PC-9 (cell line): Measurements from ENCODE around the gene TBCB. TPM values are rescaled to one million over a fixed set of nuclear protein-coding genes. Genes with fewer than 3 reads are reported as not detected.

ENCODE experiments used
- BruUV-seq: library from RNA; stranded (reverse); fragments of 400-500 nt; replicated peaks from 2 replicates; lab custom pipeline; 2021; lab: Mats Ljungman, UMichigan
- CTCF ChIA-PET: fragments of 300-600 bp; sonication (Branson Sonifier 250); formaldehyde crosslinking; loops from one replicate; lab custom pipeline; 2022; ENCODE audit warnings: antibody characterized with exemption; lab: Charles Lee
- POLR2A ChIA-PET: fragments of 300-600 bp; sonication (Branson Sonifier 250); formaldehyde crosslinking; loops from one replicate; lab custom pipeline; 2022; ENCODE audit warnings: antibody characterized with exemption; ENCODE audit not compliant: unreplicated experiment; lab: Charles Lee
- DNase-seq, 2 experiments: peaks; one replicate each; pipeline versions ENCODE4 v3.0.0 to v3.0.0-alpha.2; 2015 to 2022; ENCODE audit warnings: mixed read lengths in 1 of 2
- H2AFZ ChIP-seq: fragments of 200-600 bp; sonication (generic); 2 replicates; pipeline ENCODE4 v1.8.1; 2017; ENCODE audit warnings: antibody characterized with exemption
- H3F3A ChIP-seq: fragments of 200-600 bp; sonication (generic); 2 replicates; pipeline ENCODE4 v1.8.1; 2017; ENCODE audit warnings: antibody characterized with exemption, mild to moderate bottlenecking, low read depth; ENCODE audit not compliant: insufficient read depth
- H3K27ac ChIP-seq: fragments of 200-600 bp; sonication (generic); 2 replicates; pipeline ENCODE4 v1.6.1; 2016; ENCODE audit warnings: mixed run types
- H3K27me3 ChIP-seq: fragments of 200-600 bp; sonication (generic); 2 replicates; pipeline ENCODE4 v1.6.1; 2016; ENCODE audit warnings: low read depth, mixed run types; ENCODE audit not compliant: insufficient read depth
- H3K36me3 ChIP-seq: fragments of 200-600 bp; sonication (generic); 2 replicates; pipeline ENCODE4 v1.6.1; 2016; ENCODE audit warnings: low read depth, mixed run types
- H3K4me1 ChIP-seq: fragments of 200-600 bp; sonication (generic); replicated peaks from 2 replicates; pipeline ENCODE4 v1.6.1; 2016; ENCODE audit warnings: mixed run types; ENCODE audit not compliant: insufficient read depth
- H3K4me2 ChIP-seq: fragments of 200-600 bp; sonication (generic); 2 replicates; pipeline ENCODE4 v1.6.1; 2017; ENCODE audit warnings: mixed run types
- H3K4me3 ChIP-seq: fragments of 200-600 bp; sonication (generic); 2 replicates; pipeline ENCODE4 v1.6.1; 2016; ENCODE audit warnings: mixed run types
- H3K79me2 ChIP-seq: fragments of 200-600 bp; sonication (generic); 2 replicates; pipeline ENCODE4 v1.6.1; 2017; ENCODE audit warnings: low read depth, mixed run types
- H3K9me2 ChIP-seq: fragments of 200-600 bp; sonication (generic); 2 replicates; pipeline ENCODE4 v1.8.1; 2017; ENCODE audit warnings: mild to moderate bottlenecking; ENCODE audit not compliant: insufficient read depth
- H3K9me3 ChIP-seq: fragments of 200-600 bp; sonication (generic); 2 replicates; pipeline ENCODE4 v1.8.1; 2016; ENCODE audit warnings: low read depth; ENCODE audit not compliant: insufficient read depth
- H4K20me1 ChIP-seq: fragments of 200-600 bp; sonication (generic); 2 replicates; pipeline ENCODE4 v1.8.1; 2017; ENCODE audit not compliant: insufficient read depth
- CTCF ChIP-seq: fragments of 200-600 bp; sonication (generic); conservative IDR thresholded peaks from 2 replicates; pipeline ENCODE4 v1.6.1; 2017; ENCODE audit warnings: mixed run types, antibody characterized with exemption, mild to moderate bottlenecking, moderate library complexity
- EZH2 ChIP-seq: fragments of 200-600 bp; sonication (generic); IDR thresholded peaks from 2 replicates; pipeline ENCODE4 v1.8.0; 2017; ENCODE audit warnings: antibody characterized with exemption, low read depth
- intact Hi-C: fragments of 100-400 bp; cut with micrococcal nuclease; formaldehyde crosslinking; loops from one replicate; pipeline ENCODE4 v1.10.0; 2022; ENCODE audit not compliant: unreplicated experiment
- total RNA-seq: library from RNA; stranded (reverse); gene quantifications from 2 replicates; pipeline ENCODE4 v1.2.3, GENCODE V29; 2021

Gene TBCB
- total RNA-seq, 1 experiment from 2014 or later = 126 TPM

- H4K20me1 ChIP-seq = no peaks in the 10 kb centered on the region
- H3K4me3 ChIP-seq = no peak overlapping the region
- H3K27me3 ChIP-seq = no peaks in the 10 kb centered on the region
- no peak overlapping the region for H3K4me2 ChIP-seq
- H3F3A ChIP-seq = peaks cover 5% of the 10 kb centered on the region; the same call in 1 of the 2 replicates
- TF ChIP-seq EZH2 (no peak), CTCF (no peak)
- H3K9me3 ChIP-seq = no peaks in the 10 kb centered on the region
- no peaks in the 10 kb centered on the region for H3K79me2 ChIP-seq
- H3K4me1 ChIP-seq = no peaks in the 10 kb centered on the region
- BruUV-seq = no TSS peak
- ChIA-PET CTCF (no interaction called here), POLR2A (no interaction called here)
- no peak for DNase-seq
- no peaks in the 10 kb centered on the region for H3K9me2 ChIP-seq
- 0 out of 2 replicates have a peak, but pooled peaks cover 3% of the 10 kb centered on the region for H3K36me3 ChIP-seq
- H3K27ac ChIP-seq = no peak overlapping the region
- intact Hi-C loops = no loop called here
- no peak overlapping the region for H2AFZ ChIP-seq
Measured at GRCh38 chr19:36081385-36081784, 33.9 kb upstream of the TBCB start.

GRCh38 chr19:36081894-36082293 lies 33.4 kb upstream of the TBCB start:
- Histone ChIP-seq H3K36me3 (0 out of 2 replicates have a peak, but pooled peaks cover 3% of the 10 kb centered on the region), H4K20me1 (no peaks in the 10 kb centered on the region), H3K9me2 (no peaks in the 10 kb centered on the region), H2AFZ (no peak overlapping the region), H3K27ac (no peak overlapping the region), H3K9me3 (no peaks in the 10 kb centered on the region), H3K27me3 (no peaks in the 10 kb centered on the region), H3F3A (peaks cover 5% of the 10 kb centered on the region; the same call in 1 of the 2 replicates), H3K4me2 (no peak overlapping the region), H3K79me2 (no peaks in the 10 kb centered on the region), H3K4me1 (no peaks in the 10 kb centered on the region), H3K4me3 (no peak overlapping the region)
- CTCF ChIA-PET = no interaction called here
- TF ChIP-seq EZH2 (no peak), CTCF (no peak)
- no TSS peak for BruUV-seq
- no peak for DNase-seq
- intact Hi-C loops = no loop called here
- POLR2A ChIA-PET = no interaction called here

- ChIA-PET CTCF (no interaction called here), POLR2A (no interaction called here)
- no TSS peak for BruUV-seq
- TF ChIP-seq CTCF (no peak), EZH2 (no peak)
- peaks cover 5% of the 10 kb centered on the region; the same call in 1 of the 2 replicates for H3F3A ChIP-seq
- no peaks in the 10 kb centered on the region for H3K79me2 ChIP-seq
- no peaks in the 10 kb centered on the region for H3K9me3 ChIP-seq
- no peaks in the 10 kb centered on the region for H4K20me1 ChIP-seq
- no peak overlapping the region for H3K4me3 ChIP-seq
- H3K4me2 ChIP-seq = no peak overlapping the region
- no peaks in the 10 kb centered on the region for H3K27me3 ChIP-seq
- H3K4me1 ChIP-seq = no peaks in the 10 kb centered on the region
- intact Hi-C loops = no loop called here
- H2AFZ ChIP-seq = no peak overlapping the region
- no peak for DNase-seq
- no peaks in the 10 kb centered on the region for H3K9me2 ChIP-seq
- 0 out of 2 replicates have a peak, but pooled peaks cover 4% of the 10 kb centered on the region for H3K36me3 ChIP-seq
- no peak overlapping the region for H3K27ac ChIP-seq
Measured at GRCh38 chr19:36082916-36083315, 32.4 kb upstream of the TBCB start.
